ENCODE results near the gene CCDC57. TPM values are rescaled to one million over a fixed set of nuclear protein-coding genes. Genes with fewer than 3 reads are reported as not detected.

Gene CCDC57
- total RNA-seq, 4 donors from 2014 or later = 7.9 to 22.1 (median 9.8) TPM

GRCh38 chr17:82153745-82154375 lies 58.8 kb downstream of the CCDC57 start:
- WGBS, 2 donors = 29 to 58% methylated on average over 5 to 9 of the region's 16 CpGs
- Histone ChIP-seq H3K27ac (peak overlapping the region in 3 of 4 donors; percentile 47 to 81 (median 75)), H3K27me3 (no peaks in the 10 kb centered on the region), H3K4me3 (no peak overlapping the region), H3K4me1 (peaks cover 0 to 33% (median 17%) of the 10 kb centered on the region in 3 donors), H3K9me3 (no peaks in the 10 kb centered on the region), H3K36me3 (peaks cover 0 to 16% (median 0%) of the 10 kb centered on the region in 3 donors)
- intact Hi-C loops (cut with DNase I) = loop anchor here (2.0 to 10.0 kb wide), 2 partner anchors 123 to 199 kb away; partner anchors contain the start of gene RAC3
- DNase-seq = peak; percentile 31
- TF ChIP-seq POLR2A (IDR thresholded peaks at IDR 0.05) (no peak), CTCF (IDR thresholded peaks at IDR 0.05) (peak; percentile 67 to 97 (median 94))

- intact Hi-C loops (cut with DNase I) = loop anchor here (2.0 to 10.0 kb wide), 2 partner anchors 122 to 198 kb away; partner anchors contain the start of gene RAC3
- DNase-seq = no peak
Observed at GRCh38 chr17:82153295-82153691, 59.3 kb downstream of the CCDC57 start.

DNA sequence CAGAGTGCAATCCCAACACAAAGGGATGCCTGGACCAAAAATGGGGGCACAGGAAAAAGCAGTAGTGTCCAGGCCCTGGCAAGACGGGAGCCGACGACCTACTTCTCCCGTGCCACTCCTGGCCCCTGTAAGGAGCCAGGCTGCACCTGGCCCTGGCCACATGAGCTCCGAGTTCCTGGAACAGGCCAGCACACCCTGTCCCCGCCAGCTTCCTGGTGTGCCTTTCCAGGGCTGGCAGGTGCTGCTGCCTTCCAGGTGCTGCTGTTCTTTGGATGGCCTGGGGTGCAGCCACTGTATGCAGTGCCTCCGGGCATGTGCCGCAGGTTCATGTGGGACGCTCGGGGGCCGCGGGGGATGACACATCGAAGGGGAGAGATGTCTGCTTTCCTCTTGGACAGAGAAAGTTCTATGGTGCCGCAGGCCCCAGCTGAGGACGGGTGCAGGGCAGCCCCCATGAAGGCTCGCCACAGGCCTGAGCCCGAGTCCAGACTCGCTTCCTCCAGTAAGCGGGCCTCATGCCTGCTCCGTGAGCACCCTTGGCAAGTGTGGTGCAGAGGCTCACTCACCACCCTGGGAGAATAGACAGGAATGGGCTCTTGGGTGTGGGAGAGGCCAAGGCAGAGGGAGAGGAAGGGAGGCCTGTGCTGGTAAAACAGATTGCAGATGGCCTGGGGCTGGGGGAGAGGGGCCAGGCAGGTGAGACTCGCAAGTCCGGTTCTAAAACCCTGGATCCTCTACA lies 59.9 kb downstream of the CCDC57 start:
- intact Hi-C loops (cut with DNase I) = loop anchor here (2.0 to 10.0 kb wide), 2 partner anchors 122 to 198 kb away; partner anchors contain the start of gene RAC3
- peaks cover 0 to 33% (median 17%) of the 10 kb centered on the region in 3 donors for H3K4me1 ChIP-seq
- no peaks in the 10 kb centered on the region for H3K9me3 ChIP-seq
- no peak for DNase-seq
- no peak for TF ChIP-seq POLR2A (IDR thresholded peaks at IDR 0.05)
- TF ChIP-seq CTCF (IDR thresholded peaks at IDR 0.05) = peak in 1 of 6 experiments; percentile 14
- H3K27ac ChIP-seq = peak overlapping the region; percentile 47 to 81 (median 74)
- H3K36me3 ChIP-seq = peaks cover 0 to 13% (median 0%) of the 10 kb centered on the region in 3 donors
- H3K27me3 ChIP-seq = no peaks in the 10 kb centered on the region
- no peak overlapping the region for H3K4me3 ChIP-seq
- 33 to 44% methylated on average over 8 of the region's 22 CpGs for WGBS, 2 donors

More at GRCh38 chr17:82153295-82153691, 59.3 kb downstream of the CCDC57 start:
- Histone ChIP-seq H3K27me3 (no peaks in the 10 kb centered on the region), H3K36me3 (peaks cover 0 to 16% (median 0%) of the 10 kb centered on the region in 3 donors), H3K4me1 (peaks cover 0 to 33% (median 17%) of the 10 kb centered on the region in 3 donors), H3K27ac (peak overlapping the region; percentile 47 to 81 (median 74)), H3K4me3 (no peak overlapping the region), H3K9me3 (no peaks in the 10 kb centered on the region)
- no peak for TF ChIP-seq POLR2A (IDR thresholded peaks at IDR 0.05)
- TF ChIP-seq CTCF (IDR thresholded peaks at IDR 0.05) = no peak
- 50 to 61% methylated on average over 4 to 6 of the region's 6 CpGs for WGBS, 2 donors

DNA sequence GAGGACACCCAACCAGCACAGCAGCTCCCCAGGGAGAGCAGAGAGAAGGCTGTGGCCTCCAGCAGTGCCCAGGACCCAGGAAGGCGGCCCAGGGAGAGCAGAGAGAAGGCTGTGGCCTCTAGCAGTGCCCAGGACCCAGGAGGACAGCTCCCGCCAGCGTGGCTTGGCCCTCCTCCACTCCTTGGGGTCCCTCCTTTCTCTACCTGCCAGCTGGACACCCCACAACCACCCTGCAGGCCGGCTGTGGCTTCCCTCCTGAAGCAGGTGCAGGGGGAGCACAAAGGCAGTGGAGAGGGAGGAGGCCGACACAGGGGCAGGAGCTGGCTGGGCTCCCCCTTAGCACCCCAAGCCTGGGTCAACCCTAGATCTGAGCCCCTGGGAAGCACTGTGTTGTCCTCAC lies 60.5 kb downstream of the CCDC57 start:
- no peaks in the 10 kb centered on the region for H3K27me3 ChIP-seq

More for the DNA sequence above, 60.5 kb downstream of the CCDC57 start:
- 100% methylated on average over 2 of the region's 5 CpGs; no CpG with 5 or more reads in 1 of the 2 donors for WGBS, 2 donors
- Histone ChIP-seq H3K36me3 (peaks cover 0 to 7% (median 0%) of the 10 kb centered on the region in 3 donors), H3K4me3 (no peak overlapping the region), H3K27ac (peak overlapping the region; percentile 47 to 81 (median 74)), H3K4me1 (peaks cover 0 to 33% (median 17%) of the 10 kb centered on the region in 3 donors), H3K9me3 (no peaks in the 10 kb centered on the region)
- DNase-seq = no peak
- intact Hi-C loops (cut with DNase I) = loop anchor here (2.0 to 10.0 kb wide), 2 partner anchors 121 to 197 kb away; partner anchors contain the start of gene RAC3
- TF ChIP-seq POLR2A (IDR thresholded peaks at IDR 0.05) (no peak), CTCF (IDR thresholded peaks at IDR 0.05) (no peak)

Measured in esophagus squamous epithelium (tissue), 5 donors.